HFFc6 (cell line): ENCODE measurements around the gene SLC16A14. TPM values are rescaled to one million over a fixed set of nuclear protein-coding genes. Genes with fewer than 3 reads are reported as not detected.
A peak's percentile ranks its signal among the peaks of the same experiment; 100 is the strongest.

Source experiments
- DNase-seq: peaks from one replicate; pipeline ENCODE4 v3.0.0-alpha.2; 2018
- H3K27ac Mint-ChIP-seq: 2 replicates; pipeline ENCODE4 v1.8.0; 2020; ENCODE audit warnings: mild to moderate bottlenecking, mixed read lengths
- H3K27me3 Mint-ChIP-seq: 2 replicates; pipeline ENCODE4 v1.8.0; 2021; ENCODE audit warnings: mild to moderate bottlenecking, moderate library complexity, mixed read lengths; ENCODE audit not compliant: insufficient read depth
- H3K36me3 Mint-ChIP-seq: 2 replicates; pipeline ENCODE4 v1.8.0; 2021; ENCODE audit warnings: low read depth, mixed read lengths
- H3K4me1 Mint-ChIP-seq: 2 replicates; pipeline ENCODE4 v1.8.0; 2020; ENCODE audit warnings: low read depth, mixed read lengths
- H3K4me3 Mint-ChIP-seq: 2 replicates; pipeline ENCODE4 v1.8.0; 2020; ENCODE audit warnings: mild to moderate bottlenecking, moderate library complexity, mixed read lengths
- H3K9me3 Mint-ChIP-seq: 2 replicates; pipeline ENCODE4 v1.8.0; 2020; ENCODE audit warnings: mild to moderate bottlenecking, mixed read lengths
- CTCF ChIP-seq: fragments of 200-600 bp; sonication (generic); IDR thresholded peaks from 2 replicates; pipeline ENCODE4 v1.5.0; 2021; ENCODE audit warnings: antibody characterized with exemption, mild to moderate bottlenecking
- total RNA-seq, 6 experiments: library from RNA; stranded (reverse); fragmentation: NEBNext Ultra II Directional; extraction: Animal tissue kit (Norgen Biotek cat#: 25700); gene quantifications; 2 replicates in 1 of 6; 3 replicates in 5 of 6; pipeline ENCODE4 v1.2.3, GENCODE V29; 2021

The SLC16A14 gene
- total RNA-seq, 6 experiments from 2014 or later, result 0.29 to 0.53 (median 0.42) TPM; not detected in 2

- DNase-seq, result no peak
- Mint-ChIP-seq H3K4me1 (peaks cover 18% of the 10 kb centered on the region), H3K27ac (no peak overlapping the region), H3K27me3 (no peaks in the 10 kb centered on the region; the same call in 1 of the 2 replicates), H3K9me3 (no peaks in the 10 kb centered on the region), H3K4me3 (no peak overlapping the region), H3K36me3 (no peaks in the 10 kb centered on the region)
- no peak for TF ChIP-seq CTCF
These were observed 68.4 kb downstream of the SLC16A14 start for GRCh38 chr2:230000118-230000841.

- Mint-ChIP-seq H3K4me1 (peaks cover 18% of the 10 kb centered on the region), H3K9me3 (no peaks in the 10 kb centered on the region), H3K4me3 (no peak overlapping the region), H3K27me3 (no peaks in the 10 kb centered on the region; the same call in 1 of the 2 replicates), H3K27ac (no peak overlapping the region), H3K36me3 (no peaks in the 10 kb centered on the region)
- no peak for DNase-seq
- no peak for TF ChIP-seq CTCF
These were observed 71.2 kb downstream of the SLC16A14 start for GRCh38 chr2:229997565-229997964.

GRCh38 chr2:229996320-229996719 is 72.4 kb downstream of the SLC16A14 start:
- peak overlapping the region; percentile 51; the same call in 1 of the 2 replicates for H3K27ac Mint-ChIP-seq
- DNase-seq, result peak; percentile 78
- no peaks in the 10 kb centered on the region for H3K36me3 Mint-ChIP-seq
- H3K4me1 Mint-ChIP-seq, result peaks cover 18% of the 10 kb centered on the region
- TF ChIP-seq CTCF, result no peak
- H3K4me3 Mint-ChIP-seq, result no peak overlapping the region
- no peaks in the 10 kb centered on the region; the same call in 1 of the 2 replicates for H3K27me3 Mint-ChIP-seq
- H3K9me3 Mint-ChIP-seq, result no peaks in the 10 kb centered on the region; the same call in 1 of the 2 replicates

GRCh38 chr2:229993236-229993635 is 75.5 kb downstream of the SLC16A14 start:
- no peaks in the 10 kb centered on the region for H3K36me3 Mint-ChIP-seq
- no peak overlapping the region for H3K27ac Mint-ChIP-seq
- no peak overlapping the region for H3K4me3 Mint-ChIP-seq
- no peak for TF ChIP-seq CTCF
- no peaks in the 10 kb centered on the region; the same call in 1 of the 2 replicates for H3K27me3 Mint-ChIP-seq
- no peak for DNase-seq
- peaks cover 14% of the 10 kb centered on the region for H3K4me1 Mint-ChIP-seq
- no peaks in the 10 kb centered on the region; the same call in 1 of the 2 replicates for H3K9me3 Mint-ChIP-seq

Other genes starting within 250 kb of the SLC16A14 start
- gene TRIP12, start 146.9 kb downstream of the SLC16A14 start, total RNA-seq, result 100 to 1,000 TPM; 249 to 296 (median 265) TPM
- gene FBXO36, start 146.4 kb downstream of the SLC16A14 start, total RNA-seq, result 1 to 10 TPM; 1.3 to 2.9 (median 2.4) TPM
- gene SP110, start 151.1 kb upstream of the SLC16A14 start, total RNA-seq, result 10 to 100 TPM; 11.3 to 17.3 (median 14.1) TPM
- gene SP140, start 156.8 kb upstream of the SLC16A14 start, total RNA-seq, result 1 to 10 TPM in 2 of 6 experiments, under 1 TPM in 4; 0.12 to 1.6 (median 0.69) TPM